ENCODE results near the gene SBK2. TPM values are rescaled to one million over a fixed set of nuclear protein-coding genes. Genes with fewer than 3 reads are reported as not detected.
A peak's percentile ranks its signal among the peaks of the same experiment; 100 is the strongest.
"Not testable (repeated sequence)": the region's sequence is repeated elsewhere in the genome, so short reads cannot be mapped to it uniquely, and the experiment has no call there.

SBK2 gene
- total RNA-seq, 2 experiments from 2014 or later: not detected

DNA sequence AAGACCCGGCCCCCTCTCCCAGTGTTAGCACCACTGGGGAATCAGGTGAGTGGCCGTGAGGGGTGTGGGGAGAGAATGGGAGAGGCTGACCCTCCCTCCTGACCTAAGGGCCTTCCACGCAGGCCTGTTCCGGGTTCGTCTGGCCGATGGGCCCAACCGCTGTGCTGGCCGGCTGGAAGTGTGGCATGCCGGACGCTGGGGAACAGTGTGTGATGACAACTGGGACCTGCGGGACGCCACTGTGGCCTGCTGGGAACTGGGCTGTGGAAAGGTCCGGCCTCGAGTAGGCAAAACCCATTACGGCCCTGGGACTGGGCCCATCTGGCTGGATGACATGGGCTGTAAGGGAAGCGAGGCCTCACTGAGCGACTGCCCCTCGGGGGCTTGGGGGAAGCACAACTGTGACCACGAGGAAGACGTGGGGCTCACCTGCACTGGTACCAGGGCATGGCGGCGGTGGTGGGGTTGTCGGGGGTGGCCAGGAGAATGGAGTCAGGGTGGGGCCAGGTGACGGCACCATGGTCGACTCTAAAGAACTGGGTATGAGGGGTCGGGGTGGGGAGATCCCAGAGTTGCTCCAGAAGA, 36.5 kb downstream of the SBK2 start:
- no peaks in the 10 kb centered on the region for H3K27me3 Mint-ChIP-seq
- H3K4me3 ChIP-seq (ENCODE audit: low read length): no peak overlapping the region
- POLR2A ChIA-PET: no interaction called here
- no peaks in the 10 kb centered on the region for H3K36me3 ChIP-seq (ENCODE audit: insufficient read depth, low read length)
- H3K27me3 ChIP-seq (ENCODE audit: control insufficient read depth in 1 of 2, insufficient read depth in 2 of 2, low read length in 2 of 2): no peaks in the 10 kb centered on the region
- no peak overlapping the region for H3K27ac Mint-ChIP-seq
- intact Hi-C loops (cut with DNase I, micrococcal nuclease): loop anchor here (5.0 to 10.0 kb wide), 4 partner anchors 196 to 846 kb away; no protein-coding TSS in a partner anchor
- H3K36me3 Mint-ChIP-seq (ENCODE audit: low read depth): no peaks in the 10 kb centered on the region
- peaks cover 12% of the 10 kb centered on the region for H3K4me1 Mint-ChIP-seq (ENCODE audit: low read depth)
- no peaks in the 10 kb centered on the region for H3K9me3 ChIP-seq (ENCODE audit: control insufficient read depth in 1 of 2, insufficient read depth in 1 of 2, low read length in 2 of 2)
- peaks cover 13% of the 10 kb centered on the region for H3K4me1 ChIP-seq (ENCODE audit: insufficient read depth, low read length)
- CTCF ChIA-PET: no interaction called here
- TF ChIP-seq, protein P1, sequence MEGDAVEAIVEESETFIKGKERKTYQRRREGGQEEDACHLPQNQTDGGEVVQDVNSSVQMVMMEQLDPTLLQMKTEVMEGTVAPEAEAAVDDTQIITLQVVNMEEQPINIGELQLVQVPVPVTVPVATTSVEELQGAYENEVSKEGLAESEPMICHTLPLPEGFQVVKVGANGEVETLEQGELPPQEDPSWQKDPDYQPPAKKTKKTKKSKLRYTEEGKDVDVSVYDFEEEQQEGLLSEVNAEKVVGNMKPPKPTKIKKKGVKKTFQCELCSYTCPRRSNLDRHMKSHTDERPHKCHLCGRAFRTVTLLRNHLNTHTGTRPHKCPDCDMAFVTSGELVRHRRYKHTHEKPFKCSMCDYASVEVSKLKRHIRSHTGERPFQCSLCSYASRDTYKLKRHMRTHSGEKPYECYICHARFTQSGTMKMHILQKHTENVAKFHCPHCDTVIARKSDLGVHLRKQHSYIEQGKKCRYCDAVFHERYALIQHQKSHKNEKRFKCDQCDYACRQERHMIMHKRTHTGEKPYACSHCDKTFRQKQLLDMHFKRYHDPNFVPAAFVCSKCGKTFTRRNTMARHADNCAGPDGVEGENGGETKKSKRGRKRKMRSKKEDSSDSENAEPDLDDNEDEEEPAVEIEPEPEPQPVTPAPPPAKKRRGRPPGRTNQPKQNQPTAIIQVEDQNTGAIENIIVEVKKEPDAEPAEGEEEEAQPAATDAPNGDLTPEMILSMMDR (IDR thresholded peaks at IDR 0.05): no peak
- DNase-seq (peak in 1 of 14 experiments; percentile 22), ATAC-seq (ENCODE audit: poor library complexity) (no peak)
- no peak overlapping the region for H3K4me3 Mint-ChIP-seq
- H3K27ac ChIP-seq (ENCODE audit: low read depth in 1 of 2, low read length in 2 of 2): no peak overlapping the region
- H3K9me3 Mint-ChIP-seq: no peaks in the 10 kb centered on the region

DNA sequence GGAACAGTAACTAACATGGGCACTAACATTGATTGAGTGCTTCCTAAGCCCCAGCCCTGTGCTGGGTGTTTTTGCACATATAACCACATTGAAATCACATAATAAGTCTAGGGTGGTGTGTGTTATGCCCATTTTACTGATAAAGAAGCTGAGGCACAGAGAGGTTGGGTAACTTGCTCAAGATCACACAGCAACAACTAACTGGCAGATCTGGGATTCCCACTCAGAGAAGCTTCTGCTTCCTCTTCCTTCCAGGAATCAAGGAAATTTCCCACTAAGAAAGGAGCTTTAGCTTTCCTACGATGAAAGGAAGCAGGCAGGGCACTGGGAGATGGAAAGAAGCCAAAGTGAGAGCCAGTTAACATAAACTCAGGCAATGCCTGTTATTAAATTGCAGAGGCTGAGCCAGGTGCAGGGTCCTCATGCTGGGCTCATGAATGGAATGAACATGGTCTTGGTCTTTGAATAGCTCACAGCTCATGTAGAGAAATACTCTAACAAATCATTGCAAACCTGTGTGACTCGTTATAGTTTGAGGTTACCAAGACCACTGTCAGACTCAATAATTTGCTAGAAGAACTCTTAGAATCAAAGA, 38.6 kb downstream of the SBK2 start:
- Mint-ChIP-seq H3K4me3 (no peak overlapping the region), H3K27ac (no peak overlapping the region), H3K4me1 (ENCODE audit: low read depth) (peaks cover 3% of the 10 kb centered on the region), H3K27me3 (no peaks in the 10 kb centered on the region), H3K9me3 (no peaks in the 10 kb centered on the region), H3K36me3 (ENCODE audit: low read depth) (no peaks in the 10 kb centered on the region)
- CTCF ChIA-PET: interaction anchor here (0.8 kb wide), 1 partner anchor 30 kb away, joined by 5 read pairs; no protein-coding TSS in a partner anchor
- Histone ChIP-seq H3K4me1 (ENCODE audit: insufficient read depth, low read length) (peaks cover 8% of the 10 kb centered on the region), H3K36me3 (ENCODE audit: insufficient read depth, low read length) (no peaks in the 10 kb centered on the region), H3K4me3 (ENCODE audit: low read length) (no peak overlapping the region), H3K9me3 (ENCODE audit: control insufficient read depth in 1 of 2, insufficient read depth in 1 of 2, low read length in 2 of 2) (no peaks in the 10 kb centered on the region), H3K27me3 (ENCODE audit: control insufficient read depth in 1 of 2, insufficient read depth in 2 of 2, low read length in 2 of 2) (no peaks in the 10 kb centered on the region), H3K27ac (ENCODE audit: low read depth in 1 of 2, low read length in 2 of 2) (no peak overlapping the region)
- DNase-seq (no peak), ATAC-seq (ENCODE audit: poor library complexity) (no peak)
- POLR2A ChIA-PET: interaction anchor here (0.6 kb wide), 1 partner anchor 90 kb away, joined by 4 read pairs; no protein-coding TSS in a partner anchor
- TF ChIP-seq, protein P1 (IDR thresholded peaks at IDR 0.05): no peak
- intact Hi-C loops (cut with DNase I, micrococcal nuclease): no loop called here

DNA sequence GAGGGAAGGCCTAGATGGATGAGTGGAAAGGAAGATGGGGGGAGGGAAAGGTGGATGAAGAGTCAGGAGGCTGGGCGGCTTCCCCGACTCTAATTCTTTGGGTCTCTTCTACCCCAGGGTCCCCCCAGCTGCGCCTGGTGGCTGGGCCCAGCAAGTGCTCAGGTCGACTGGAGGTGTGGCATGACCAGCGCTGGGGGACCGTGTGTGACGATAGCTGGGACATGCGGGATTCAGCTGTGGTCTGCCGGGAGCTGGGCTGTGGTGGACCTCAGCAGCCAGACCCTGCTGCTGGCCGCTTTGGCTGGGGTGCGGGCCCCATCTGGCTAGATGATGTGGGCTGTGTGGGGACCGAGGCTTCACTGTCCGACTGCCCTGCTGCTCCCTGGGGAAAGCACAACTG, 39.2 kb downstream of the SBK2 start:
- TF ChIP-seq, protein P1 (IDR thresholded peaks at IDR 0.05): no peak
- no peaks in the 10 kb centered on the region for H3K4me1 Mint-ChIP-seq (ENCODE audit: low read depth)
- no peaks in the 10 kb centered on the region for H3K9me3 Mint-ChIP-seq
- H3K27me3 Mint-ChIP-seq: no peaks in the 10 kb centered on the region
- ATAC-seq (ENCODE audit: poor library complexity) (no peak), DNase-seq (no peak)
- Histone ChIP-seq H3K27me3 (ENCODE audit: control insufficient read depth in 1 of 2, insufficient read depth in 2 of 2, low read length in 2 of 2) (no peaks in the 10 kb centered on the region), H3K27ac (ENCODE audit: low read depth in 1 of 2, low read length in 2 of 2) (no peak overlapping the region), H3K4me3 (ENCODE audit: low read length) (no peak overlapping the region), H3K9me3 (ENCODE audit: control insufficient read depth in 1 of 2, insufficient read depth in 1 of 2, low read length in 2 of 2) (no peaks in the 10 kb centered on the region), H3K4me1 (ENCODE audit: insufficient read depth, low read length) (peaks cover 5% of the 10 kb centered on the region), H3K36me3 (ENCODE audit: insufficient read depth, low read length) (no peaks in the 10 kb centered on the region)
- no peak overlapping the region for H3K4me3 Mint-ChIP-seq
- H3K36me3 Mint-ChIP-seq (ENCODE audit: low read depth): no peaks in the 10 kb centered on the region
- ChIA-PET CTCF (interaction anchor here (0.8 kb wide), 1 partner anchor 29 kb away, joined by 5 read pairs; no protein-coding TSS in a partner anchor), POLR2A (interaction anchor here (0.6 kb wide), 1 partner anchor 91 kb away, joined by 4 read pairs; no protein-coding TSS in a partner anchor)
- intact Hi-C loops (cut with DNase I, micrococcal nuclease): no loop called here
- no peak overlapping the region for H3K27ac Mint-ChIP-seq

DNA sequence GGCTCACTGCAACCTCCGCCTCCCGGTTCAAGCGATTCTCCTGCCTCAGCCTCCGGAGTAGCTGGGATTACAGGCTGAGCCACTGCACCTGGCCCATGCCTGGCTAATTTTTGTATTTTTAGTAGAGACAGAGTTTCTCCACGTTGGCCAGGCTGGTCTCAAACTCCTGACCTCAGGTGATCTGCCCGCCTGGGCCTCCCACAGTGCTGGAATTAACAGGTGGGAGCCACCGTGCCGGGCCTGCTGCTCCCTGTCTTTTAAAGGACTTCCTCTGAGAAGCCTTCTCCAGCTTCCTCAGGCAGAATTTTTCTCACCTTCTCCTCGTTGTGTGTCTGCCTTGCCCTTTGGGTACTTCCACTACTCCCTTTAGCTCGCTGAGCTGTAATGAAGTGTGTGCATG, 40.1 kb downstream of the SBK2 start:
- H3K27me3 Mint-ChIP-seq; H3K36me3 Mint-ChIP-seq (ENCODE audit: low read depth); DNase-seq; H3K9me3 ChIP-seq (ENCODE audit: control insufficient read depth in 1 of 2, insufficient read depth in 1 of 2, low read length in 2 of 2); CTCF ChIA-PET; H3K9me3 Mint-ChIP-seq; H3K4me3 ChIP-seq (ENCODE audit: low read length); H3K4me1 Mint-ChIP-seq (ENCODE audit: low read depth); H3K27me3 ChIP-seq (ENCODE audit: control insufficient read depth in 1 of 2, insufficient read depth in 2 of 2, low read length in 2 of 2); POLR2A ChIA-PET; intact Hi-C loops (cut with DNase I, micrococcal nuclease); H3K27ac ChIP-seq (ENCODE audit: low read depth in 1 of 2, low read length in 2 of 2); H3K27ac Mint-ChIP-seq; H3K4me1 ChIP-seq (ENCODE audit: insufficient read depth, low read length); H3K36me3 ChIP-seq (ENCODE audit: insufficient read depth, low read length); H3K4me3 Mint-ChIP-seq; ATAC-seq (ENCODE audit: poor library complexity): not testable (repeated sequence)

Data from CD4-positive, alpha-beta T cell (primary cell).